ENCODE measurements around the gene ADPRS.

DNA sequence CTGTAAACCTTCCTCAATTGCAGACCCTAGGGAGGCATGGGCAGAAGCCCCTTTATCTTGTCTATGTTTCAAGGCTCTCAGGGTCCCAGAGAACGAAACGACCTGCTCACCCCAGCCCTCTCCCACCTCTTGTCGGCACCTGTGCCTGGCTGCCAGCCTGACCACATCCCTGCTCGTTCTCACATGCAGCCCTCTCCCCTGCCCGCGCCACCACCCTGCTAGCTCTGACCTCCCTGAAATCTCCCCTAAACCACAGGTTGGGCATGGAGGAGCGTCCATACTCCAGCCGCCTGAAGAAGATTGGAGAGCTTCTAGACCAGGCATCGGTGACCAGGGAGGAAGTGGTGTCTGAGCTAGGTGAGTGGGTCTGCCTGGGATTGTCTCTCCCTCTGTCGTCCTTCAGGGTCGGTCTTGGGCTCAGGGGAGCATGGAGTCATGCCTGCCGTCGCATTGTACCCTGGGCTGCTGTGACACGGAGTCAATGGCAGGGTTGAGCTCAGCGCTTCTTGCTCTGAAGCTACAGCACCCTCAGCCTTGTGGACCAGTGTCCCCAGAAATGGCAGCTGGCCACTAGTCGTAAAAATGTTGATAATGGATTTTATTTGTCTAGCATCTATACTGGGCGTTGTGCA, 3.6 kb downstream of the ADPRS start:
- TF ChIP-seq CTCF (IDR thresholded peaks at IDR 0.05) (no peak), EZH2 (IDR thresholded peaks at IDR 0.05) (no peak)
